Neuronal stem cell (in vitro differentiated cells): ENCODE measurements around the gene CNPY4.

Experiments
- DNase-seq: peaks from one replicate; pipeline ENCODE4 v3.0.0-alpha.2; 2013; ENCODE audit warnings: low spot score
- H2AFZ ChIP-seq: one replicate; pipeline ENCODE4 v1.6.1; 2013; ENCODE audit warnings: mild to moderate bottlenecking, low read length, inconsistent platforms
- H2AK5ac ChIP-seq: 2 replicates; pipeline ENCODE4 v1.6.1; 2013; ENCODE audit warnings: low read depth, mild to moderate bottlenecking, inconsistent platforms, low read length, moderate library complexity, mixed read lengths
- H2BK120ac ChIP-seq: 2 replicates; pipeline ENCODE4 v1.6.1; 2013; ENCODE audit warnings: low read depth, mild to moderate bottlenecking, inconsistent platforms, low read length, moderate library complexity, mixed read lengths
- H2BK12ac ChIP-seq: one replicate; pipeline ENCODE4 v1.6.1; 2013; ENCODE audit warnings: low read length, inconsistent platforms
- H2BK15ac ChIP-seq: 2 replicates; pipeline ENCODE4 v1.6.1; 2013; ENCODE audit warnings: mild to moderate bottlenecking, low read length, inconsistent platforms, mixed read lengths
- H2BK5ac ChIP-seq: one replicate; pipeline ENCODE4 v1.6.1; 2013; ENCODE audit warnings: inconsistent platforms, mild to moderate bottlenecking, low read length, moderate library complexity
- H3K14ac ChIP-seq: one replicate; pipeline ENCODE4 v1.6.1; 2013; ENCODE audit warnings: low read length, inconsistent platforms
- H3K18ac ChIP-seq: 2 replicates; pipeline ENCODE4 v1.6.1; 2013; ENCODE audit warnings: low read length, inconsistent platforms
- H3K23ac ChIP-seq: 2 replicates; pipeline ENCODE4 v1.6.1; 2013; ENCODE audit warnings: low read depth, mild to moderate bottlenecking, mixed read lengths, low read length, inconsistent platforms; ENCODE audit not compliant: poor library complexity
- H3K27ac ChIP-seq: replicated peaks from 3 replicates; pipeline ENCODE4 v1.5.1; 2013; ENCODE audit warnings: low read length, inconsistent platforms
- H3K27me3 ChIP-seq, 3 experiments: 2 replicates each; pipeline ENCODE4 v1.6.1; 2013; ENCODE audit warnings: low read length in 3 of 3, mild to moderate bottlenecking in 2 of 3, inconsistent platforms in 1 of 3, low read depth in 1 of 3, mixed read lengths in 1 of 3, moderate library complexity in 1 of 3; ENCODE audit not compliant: control insufficient read depth in 3 of 3, insufficient read depth in 3 of 3
- H3K36me3 ChIP-seq, 2 donors: replicated peaks in 1 of 2; 2 replicates each; pipeline ENCODE4 v1.6.1; 2013; ENCODE audit warnings: low read length in 2 of 2; ENCODE audit not compliant: control insufficient read depth in 2 of 2, insufficient read depth in 2 of 2
- H3K4ac ChIP-seq: 2 replicates; pipeline ENCODE4 v1.6.1; 2013; ENCODE audit warnings: inconsistent platforms, mild to moderate bottlenecking, low read length, moderate library complexity
- H3K4me1 ChIP-seq, 2 donors: 1 replicate in 1 of 2; 2 replicates in 1 of 2; pipeline ENCODE4 v1.6.1; 2013; ENCODE audit warnings: low read length in 2 of 2, low read depth in 1 of 2; ENCODE audit not compliant: control insufficient read depth in 2 of 2, insufficient read depth in 1 of 2
- H3K4me2 ChIP-seq: one replicate; pipeline ENCODE4 v1.6.1; 2013; ENCODE audit warnings: mild to moderate bottlenecking, low read length, inconsistent platforms; ENCODE audit not compliant: insufficient read depth, poor library complexity, severe bottlenecking
- H3K4me3 ChIP-seq, 2 donors: 2 replicates each; pipeline ENCODE4 v1.5.1; 2013; ENCODE audit warnings: low read length in 2 of 2, mild to moderate bottlenecking in 2 of 2, inconsistent platforms in 1 of 2, moderate library complexity in 1 of 2
- H3K79me1 ChIP-seq: one replicate; pipeline ENCODE4 v1.6.1; 2013; ENCODE audit warnings: low read depth, mild to moderate bottlenecking, inconsistent platforms, low read length, moderate library complexity
- H3K9ac ChIP-seq: one replicate; pipeline ENCODE4 v1.6.1; 2013; ENCODE audit warnings: mild to moderate bottlenecking, low read depth, low read length, inconsistent platforms; ENCODE audit not compliant: poor library complexity
- H3K9me3 ChIP-seq, 2 donors: replicated peaks in 1 of 2; 2 replicates each; pipeline versions ENCODE3 to v1.6.1; 2013; ENCODE audit warnings: low read length in 2 of 2, mild to moderate bottlenecking in 2 of 2, inconsistent platforms in 1 of 2, low read depth in 1 of 2, mixed read lengths in 1 of 2, moderate library complexity in 1 of 2; ENCODE audit not compliant: control insufficient read depth in 2 of 2, insufficient read depth in 1 of 2
- H4K8ac ChIP-seq: one replicate; pipeline ENCODE4 v1.6.1; 2013; ENCODE audit warnings: low read depth, mild to moderate bottlenecking, inconsistent platforms, low read length, moderate library complexity
- H4K91ac ChIP-seq: one replicate; pipeline ENCODE4 v1.6.1; 2013; ENCODE audit warnings: low read length, low read depth, mild to moderate bottlenecking, inconsistent platforms; ENCODE audit not compliant: poor library complexity
- WGBS, 2 donors: extraction: QIAGEN DNeasy Blood & Tissue Kit; methylation state at CpG; one replicate each; pipeline ENCODE4 v1.1.7; 2013; ENCODE audit warnings: missing lambda C conversion rate in 2 of 2, mixed read lengths in 1 of 2; ENCODE audit not compliant: insufficient read length in 2 of 2, insufficient replicate concordance in 1 of 2; ENCODE audit errors: extremely low coverage in 2 of 2; 5-methylcytosine and 5-hydroxymethylcytosine counted together

The CNPY4 gene

GRCh38 chr7:100080907-100081534 lies 38.4 kb upstream of the CNPY4 start:
- WGBS, 2 donors: no CpG with 5 or more reads among the region's 34 CpGs
- peak overlapping the region; percentile 88 for H2BK15ac ChIP-seq
- H2BK5ac ChIP-seq: no peak overlapping the region
- peaks cover 7% of the 10 kb centered on the region for H3K79me1 ChIP-seq
- peak overlapping the region; percentile 98 for H3K18ac ChIP-seq
- H3K4me2 ChIP-seq: peak overlapping the region; percentile 46
- peak overlapping the region; percentile 89 for H2AK5ac ChIP-seq
- H3K14ac ChIP-seq: no peak overlapping the region
- H4K8ac ChIP-seq: no peak overlapping the region
- peak overlapping the region; percentile 78 for H2AFZ ChIP-seq
- H3K9ac ChIP-seq: peak overlapping the region; percentile 95
- H4K91ac ChIP-seq: peak overlapping the region; percentile 94
- H3K23ac ChIP-seq: peak overlapping the region; percentile 100
- H3K4ac ChIP-seq: peak overlapping the region; percentile 70
- no peak for DNase-seq
- peaks cover 3 to 11% of the 10 kb centered on the region in 2 donors for H3K4me1 ChIP-seq
- H3K27me3 ChIP-seq: peaks cover 0 to 2% (median 0%) of the 10 kb centered on the region in 3 experiments
- H2BK12ac ChIP-seq: no peak overlapping the region
- H2BK120ac ChIP-seq: peak overlapping the region; percentile 97
- H3K9me3 ChIP-seq: peaks cover 19 to 33% of the 10 kb centered on the region in 2 donors
- peaks cover 26 to 43% of the 10 kb centered on the region in 2 donors for H3K36me3 ChIP-seq
- H3K27ac ChIP-seq: no peak overlapping the region
- peak overlapping the region; percentile 99 to 100 for H3K4me3 ChIP-seq

DNA sequence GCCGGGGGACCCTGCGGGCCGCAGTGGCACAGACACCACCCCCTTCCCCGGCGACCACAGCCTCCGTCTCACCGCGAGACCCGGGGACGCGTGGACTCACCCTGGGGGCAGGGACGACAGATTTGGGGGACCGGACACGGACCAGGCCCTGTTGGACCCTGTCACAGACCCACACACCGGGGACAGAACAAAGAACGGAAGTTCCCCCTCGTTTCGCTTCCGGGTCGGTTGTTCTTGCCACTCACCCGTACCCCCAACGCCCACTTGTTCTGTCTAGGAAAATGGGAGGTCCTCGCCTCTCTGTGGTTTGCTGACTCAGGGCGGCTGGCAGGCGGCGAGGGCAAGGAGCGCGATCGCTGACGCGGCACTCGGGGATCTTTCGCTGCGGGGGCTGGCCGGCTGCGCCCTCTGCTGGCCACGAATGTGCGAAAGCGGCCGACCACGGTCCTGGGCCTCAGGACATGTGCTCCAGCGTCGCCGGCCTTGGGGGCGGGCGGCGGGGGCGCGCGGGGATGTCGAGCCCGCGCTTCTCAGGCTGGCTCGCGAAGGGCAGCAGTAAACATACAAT lies 37.8 kb upstream of the CNPY4 start, which contains the start of gene ZNF3:
Gene ZNF3, minus strand, starts transcription at position 189 of the 568 bp plus-strand sequence. CDS start 4,366 bp downstream, outside the sequence.
- peaks cover 15 to 29% of the 10 kb centered on the region in 2 donors for H3K9me3 ChIP-seq
- peaks cover 5% of the 10 kb centered on the region for H3K79me1 ChIP-seq
- H2BK12ac ChIP-seq: no peak within 1 kb of the TSS
- peaks cover 3 to 11% of the 10 kb centered on the region in 2 donors for H3K4me1 ChIP-seq
- H3K4me2 ChIP-seq: peak within 1 kb of the TSS; percentile 60
- peak within 1 kb of the TSS; percentile 98 for H3K18ac ChIP-seq
- peak within 1 kb of the TSS; percentile 79 for H2AFZ ChIP-seq
- H3K9ac ChIP-seq: peak within 1 kb of the TSS; percentile 95
- WGBS, 2 donors: no CpG with 5 or more reads among the region's 55 CpGs
- peaks cover 22 to 37% of the 10 kb centered on the region in 2 donors for H3K36me3 ChIP-seq
- H2AK5ac ChIP-seq: peak within 1 kb of the TSS; percentile 89
- H3K14ac ChIP-seq: no peak within 1 kb of the TSS
- H3K4me3 ChIP-seq: peak within 1 kb of the TSS; percentile 99 to 100
- H3K4ac ChIP-seq: peak within 1 kb of the TSS; percentile 70
- no peak within 1 kb of the TSS for H3K27ac ChIP-seq
- peak within 1 kb of the TSS; percentile 97 for H2BK120ac ChIP-seq
- peak within 1 kb of the TSS; percentile 88 for H2BK15ac ChIP-seq
- peaks cover 0 to 2% (median 0%) of the 10 kb centered on the region in 3 experiments for H3K27me3 ChIP-seq
- H2BK5ac ChIP-seq: no peak within 1 kb of the TSS
- H3K23ac ChIP-seq: peak within 1 kb of the TSS; percentile 100
- H4K91ac ChIP-seq: peak within 1 kb of the TSS; percentile 94
- H4K8ac ChIP-seq: no peak within 1 kb of the TSS
- DNase-seq: peak; percentile 98

DNA sequence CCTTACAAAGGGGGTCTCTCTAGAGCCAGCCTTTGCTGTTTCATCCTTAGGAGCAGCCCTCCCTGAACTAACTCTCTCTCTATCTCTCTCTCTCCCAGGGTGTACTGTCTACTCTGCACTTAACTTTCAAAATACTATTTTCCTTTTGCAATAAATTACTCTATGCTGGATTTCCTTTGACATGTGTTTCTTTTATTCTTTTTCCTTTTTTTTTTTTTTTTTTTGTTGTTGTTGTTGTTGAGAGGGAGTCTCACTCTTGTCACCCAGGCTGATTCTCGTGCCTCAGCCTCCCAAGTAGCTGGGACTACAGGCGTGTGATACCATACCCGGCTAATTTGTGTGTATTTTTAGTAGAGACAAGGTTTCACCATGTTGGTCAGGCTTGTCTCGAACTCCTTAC lies 36.5 kb upstream of the CNPY4 start:
- H3K9me3 ChIP-seq: peaks cover 10 to 17% of the 10 kb centered on the region in 2 donors
- peaks cover 0 to 2% (median 0%) of the 10 kb centered on the region in 3 experiments for H3K27me3 ChIP-seq
- H4K8ac ChIP-seq: no peak overlapping the region
- H3K4ac ChIP-seq: no peak overlapping the region
- H3K14ac ChIP-seq: no peak overlapping the region
- no peak overlapping the region for H2BK15ac ChIP-seq
- H2BK12ac ChIP-seq: no peak overlapping the region
- no peak overlapping the region for H4K91ac ChIP-seq
- peak overlapping the region in 1 of 2 donors; percentile 47 for H3K4me3 ChIP-seq
- H3K27ac ChIP-seq: no peak overlapping the region
- H2BK120ac ChIP-seq: no peak overlapping the region
- H3K4me2 ChIP-seq: no peak overlapping the region
- no peak for DNase-seq
- peaks cover 3 to 11% of the 10 kb centered on the region in 2 donors for H3K4me1 ChIP-seq
- H3K18ac ChIP-seq: no peak overlapping the region
- H3K9ac ChIP-seq: no peak overlapping the region
- H3K23ac ChIP-seq: no peak overlapping the region
- no peak overlapping the region for H2AK5ac ChIP-seq
- H3K79me1 ChIP-seq: peaks cover 3% of the 10 kb centered on the region
- no peak overlapping the region for H2BK5ac ChIP-seq
- peaks cover 13 to 24% of the 10 kb centered on the region in 2 donors for H3K36me3 ChIP-seq
- H2AFZ ChIP-seq: peak overlapping the region; percentile 79
- WGBS, 2 donors: no CpG with 5 or more reads among the region's 4 CpGs

GRCh38 chr7:100085515-100085914 lies 33.9 kb upstream of the CNPY4 start:
- Histone ChIP-seq H2AFZ (no peak overlapping the region), H4K91ac (no peak overlapping the region), H2BK5ac (no peak overlapping the region), H3K27me3 (peaks cover 0 to 2% (median 0%) of the 10 kb centered on the region in 3 experiments), H3K9me3 (no peaks in the 10 kb centered on the region), H4K8ac (no peak overlapping the region), H3K18ac (no peak overlapping the region), H3K23ac (no peak overlapping the region), H3K14ac (no peak overlapping the region), H2BK120ac (no peak overlapping the region), H3K27ac (no peak overlapping the region), H2BK15ac (no peak overlapping the region), H3K79me1 (peaks cover 2% of the 10 kb centered on the region), H3K4me3 (no peak overlapping the region), H3K9ac (no peak overlapping the region), H3K36me3 (peaks cover 3 to 4% of the 10 kb centered on the region in 2 donors), H2BK12ac (no peak overlapping the region), H2AK5ac (no peak overlapping the region), H3K4ac (no peak overlapping the region), H3K4me1 (peaks cover 7% of the 10 kb centered on the region in 2 donors), H3K4me2 (no peak overlapping the region)
- no peak for DNase-seq
- no CpG with 5 or more reads among the region's 3 CpGs for WGBS, 2 donors
